SK-N-SH (cell line): ENCODE results near the gene ACTN2.

ENCODE experiments used
- EP300 ChIP-seq, 2 experiments: IDR thresholded peaks; 2 replicates each; pipeline versions ENCODE4 v1.4.0 to v1.6.1; 2012; ENCODE audit warnings: borderline replicate concordance in 1 of 2, low read depth in 1 of 2, low read length in 1 of 2
- GATA2 ChIP-seq: sonication (generic); formaldehyde crosslinking; IDR thresholded peaks from 2 replicates; pipeline ENCODE4 v1.5.0; 2020; ENCODE audit warnings: mild to moderate bottlenecking, missing genetic modification reagents
- POLR2AphosphoS5 ChIP-seq: IDR thresholded peaks from 2 replicates; pipeline ENCODE4 v1.6.1; 2012; ENCODE audit warnings: low read depth, low read length
- RAD21 ChIP-seq: IDR thresholded peaks from 2 replicates; pipeline ENCODE4 v1.6.1; 2012; ENCODE audit warnings: mild to moderate bottlenecking, low read length
- RFX5 ChIP-seq: IDR thresholded peaks from 2 replicates; pipeline ENCODE4 v1.6.1; 2012; ENCODE audit warnings: mild to moderate bottlenecking, improper control_type of control experiment, low read length
- SIN3A ChIP-seq: IDR thresholded peaks from 2 replicates; pipeline ENCODE4 v1.6.1; 2012; ENCODE audit warnings: low read depth, mild to moderate bottlenecking, low read length, moderate library complexity, borderline replicate concordance
- SMC3 ChIP-seq: IDR thresholded peaks from 2 replicates; pipeline ENCODE4 v1.6.1; 2012; ENCODE audit warnings: low read depth, low read length, improper control_type of control experiment
- TAF1 ChIP-seq: IDR thresholded peaks from 2 replicates; pipeline ENCODE4 v1.6.1; 2012; ENCODE audit warnings: low read depth, mild to moderate bottlenecking, low read length, moderate library complexity, borderline replicate concordance
- TEAD4 ChIP-seq: IDR thresholded peaks from 2 replicates; pipeline ENCODE4 v1.4.0; 2012; ENCODE audit warnings: mild to moderate bottlenecking, borderline replicate concordance; ENCODE audit not compliant: insufficient read depth
- TF ChIP-seq, protein P1 (sequence below): fragments of 200-600 bp; sonication (generic); IDR thresholded peaks from 2 replicates; pipeline ENCODE4 v1.6.1; 2017; ENCODE audit warnings: antibody characterized with exemption, mild to moderate bottlenecking, moderate library complexity
- TF ChIP-seq, protein P2 (sequence below): IDR thresholded peaks from 2 replicates; pipeline ENCODE4 v1.4.0; 2012; ENCODE audit warnings: low read depth, borderline replicate concordance
- TF ChIP-seq, protein P3 (sequence below): IDR thresholded peaks from 2 replicates; pipeline ENCODE4 v1.4.0; 2012; ENCODE audit warnings: low read depth

DNA sequence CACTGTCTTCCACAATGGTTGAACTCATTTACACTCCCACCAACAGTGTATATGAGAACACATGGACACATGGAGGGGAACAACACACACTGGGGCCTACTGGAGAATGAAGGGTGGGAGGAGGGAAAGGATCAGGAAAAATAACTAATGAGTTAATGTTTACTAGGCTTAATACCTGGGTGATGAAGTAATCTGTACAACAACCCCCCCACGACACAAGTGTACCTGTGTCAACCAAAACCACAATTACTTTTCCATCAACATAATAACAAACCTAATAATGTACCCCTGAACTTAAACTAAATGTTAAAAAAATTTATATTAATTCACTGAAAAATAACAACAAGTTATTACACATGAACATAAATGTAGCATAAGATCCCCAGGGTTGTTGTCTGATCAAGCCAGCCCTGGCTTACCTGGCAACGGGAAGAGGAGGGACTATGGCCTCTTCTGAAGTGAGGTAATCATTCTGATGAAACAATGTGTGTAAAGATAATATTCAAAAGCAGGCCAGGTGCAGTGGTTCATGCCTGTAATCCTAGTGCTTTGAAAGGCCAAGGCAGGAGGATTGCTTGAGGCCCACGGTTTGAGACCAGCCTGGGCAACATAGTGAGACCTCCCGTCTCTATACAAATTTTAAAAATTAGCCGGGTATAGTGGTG lies 41.2 kb upstream of the ACTN2 start:
- TF ChIP-seq TAF1 (no peak), RFX5 (no peak), GATA2 (CRISPR knock-in tag) (no peak), POLR2AphosphoS5 (no peak), TEAD4 (no peak), SIN3A (no peak), RAD21 (no peak), EP300 (IDR thresholded peaks at IDR 0.05; ENCODE audit: borderline replicate concordance in 1 of 2, low read depth in 1 of 2, low read length in 1 of 2) (no peak), SMC3 (no peak)
- TF ChIP-seq, protein P1, sequence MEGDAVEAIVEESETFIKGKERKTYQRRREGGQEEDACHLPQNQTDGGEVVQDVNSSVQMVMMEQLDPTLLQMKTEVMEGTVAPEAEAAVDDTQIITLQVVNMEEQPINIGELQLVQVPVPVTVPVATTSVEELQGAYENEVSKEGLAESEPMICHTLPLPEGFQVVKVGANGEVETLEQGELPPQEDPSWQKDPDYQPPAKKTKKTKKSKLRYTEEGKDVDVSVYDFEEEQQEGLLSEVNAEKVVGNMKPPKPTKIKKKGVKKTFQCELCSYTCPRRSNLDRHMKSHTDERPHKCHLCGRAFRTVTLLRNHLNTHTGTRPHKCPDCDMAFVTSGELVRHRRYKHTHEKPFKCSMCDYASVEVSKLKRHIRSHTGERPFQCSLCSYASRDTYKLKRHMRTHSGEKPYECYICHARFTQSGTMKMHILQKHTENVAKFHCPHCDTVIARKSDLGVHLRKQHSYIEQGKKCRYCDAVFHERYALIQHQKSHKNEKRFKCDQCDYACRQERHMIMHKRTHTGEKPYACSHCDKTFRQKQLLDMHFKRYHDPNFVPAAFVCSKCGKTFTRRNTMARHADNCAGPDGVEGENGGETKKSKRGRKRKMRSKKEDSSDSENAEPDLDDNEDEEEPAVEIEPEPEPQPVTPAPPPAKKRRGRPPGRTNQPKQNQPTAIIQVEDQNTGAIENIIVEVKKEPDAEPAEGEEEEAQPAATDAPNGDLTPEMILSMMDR: no peak
- TF ChIP-seq, protein P2, sequence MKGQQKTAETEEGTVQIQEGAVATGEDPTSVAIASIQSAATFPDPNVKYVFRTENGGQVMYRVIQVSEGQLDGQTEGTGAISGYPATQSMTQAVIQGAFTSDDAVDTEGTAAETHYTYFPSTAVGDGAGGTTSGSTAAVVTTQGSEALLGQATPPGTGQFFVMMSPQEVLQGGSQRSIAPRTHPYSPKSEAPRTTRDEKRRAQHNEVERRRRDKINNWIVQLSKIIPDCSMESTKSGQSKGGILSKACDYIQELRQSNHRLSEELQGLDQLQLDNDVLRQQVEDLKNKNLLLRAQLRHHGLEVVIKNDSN: no peak
- TF ChIP-seq, protein P3, sequence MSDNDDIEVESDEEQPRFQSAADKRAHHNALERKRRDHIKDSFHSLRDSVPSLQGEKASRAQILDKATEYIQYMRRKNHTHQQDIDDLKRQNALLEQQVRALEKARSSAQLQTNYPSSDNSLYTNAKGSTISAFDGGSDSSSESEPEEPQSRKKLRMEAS: no peak
